ENCODE measurements around the gene PDE4D. TPM values are rescaled to one million over a fixed set of nuclear protein-coding genes. Genes with fewer than 3 reads are reported as not detected.
"Not testable (repeated sequence)": the region's sequence is repeated elsewhere in the genome, so short reads cannot be mapped to it uniquely, and the experiment has no call there.

The PDE4D gene
- total RNA-seq, 1 donor from 2014 or later = 85.8 TPM

- no peak overlapping the region for H3K4me3 ChIP-seq
- no peak for ATAC-seq
- no peak for DNase-seq
- no peaks in the 10 kb centered on the region for H3K27me3 ChIP-seq
- TF ChIP-seq CTCF (IDR thresholded peaks at IDR 0.05) = no peak
- no peaks in the 10 kb centered on the region for H3K36me3 ChIP-seq
- intact Hi-C loops (cut with DNase I) = no loop called here
- H3K4me1 ChIP-seq = peaks cover 9% of the 10 kb centered on the region
- no peak overlapping the region for H3K27ac ChIP-seq
- no peaks in the 10 kb centered on the region for H3K9me3 ChIP-seq
These were observed 895.0 kb downstream of the PDE4D start for GRCh38 chr5:58998544-58998943.

- H3K9me3 ChIP-seq; H3K27ac ChIP-seq; H3K27me3 ChIP-seq; H3K4me1 ChIP-seq; ATAC-seq; intact Hi-C loops (cut with DNase I); DNase-seq; H3K4me3 ChIP-seq; H3K36me3 ChIP-seq: not testable (repeated sequence)
These were observed 897.7 kb downstream of the PDE4D start for GRCh38 chr5:58995779-58996178.

- intact Hi-C loops (cut with DNase I) = no loop called here
- no peak overlapping the region for H3K4me3 ChIP-seq
- no peak for ATAC-seq
- no peak for DNase-seq
- no peak overlapping the region for H3K27ac ChIP-seq
- no peaks in the 10 kb centered on the region for H3K9me3 ChIP-seq
- peaks cover 29% of the 10 kb centered on the region for H3K36me3 ChIP-seq
- H3K4me1 ChIP-seq = no peaks in the 10 kb centered on the region
- TF ChIP-seq CTCF (IDR thresholded peaks at IDR 0.05) = no peak
- H3K27me3 ChIP-seq = no peaks in the 10 kb centered on the region
These were observed 900.1 kb downstream of the PDE4D start for GRCh38 chr5:58993461-58993860.

GRCh38 chr5:58988938-58989337 lies 904.6 kb downstream of the PDE4D start:
- H3K27ac ChIP-seq = no peak overlapping the region
- ATAC-seq (no peak), DNase-seq (no peak)
- no peak overlapping the region for H3K4me3 ChIP-seq
- no peaks in the 10 kb centered on the region for H3K4me1 ChIP-seq
- intact Hi-C loops (cut with DNase I) = no loop called here
- no peak for TF ChIP-seq CTCF (IDR thresholded peaks at IDR 0.05)
- H3K36me3 ChIP-seq = peaks cover 45% of the 10 kb centered on the region
- H3K9me3 ChIP-seq = no peaks in the 10 kb centered on the region
- no peaks in the 10 kb centered on the region for H3K27me3 ChIP-seq

- Histone ChIP-seq H3K4me1 (no peaks in the 10 kb centered on the region), H3K9me3 (no peaks in the 10 kb centered on the region), H3K27ac (no peak overlapping the region), H3K27me3 (no peaks in the 10 kb centered on the region), H3K4me3 (no peak overlapping the region), H3K36me3 (peaks cover 53% of the 10 kb centered on the region)
- intact Hi-C loops (cut with DNase I) = no loop called here
- DNase-seq (no peak), ATAC-seq (no peak)
- no peak for TF ChIP-seq CTCF (IDR thresholded peaks at IDR 0.05)
These were observed 906.3 kb downstream of the PDE4D start for GRCh38 chr5:58987193-58987592.

- no peak for TF ChIP-seq CTCF (IDR thresholded peaks at IDR 0.05)
- Histone ChIP-seq H3K4me1 (no peaks in the 10 kb centered on the region), H3K27me3 (no peaks in the 10 kb centered on the region), H3K9me3 (no peaks in the 10 kb centered on the region), H3K36me3 (peaks cover 52% of the 10 kb centered on the region), H3K27ac (no peak overlapping the region), H3K4me3 (no peak overlapping the region)
- intact Hi-C loops (cut with DNase I) = no loop called here
- no peak for ATAC-seq
- DNase-seq = no peak
These were observed 907.2 kb downstream of the PDE4D start for GRCh38 chr5:58986281-58986680.

Data from upper lobe of right lung (tissue), 1 donor.